Bronchial epithelial cell (primary cell): ENCODE data around the gene PRIMA1. TPM values are rescaled to one million over a fixed set of nuclear protein-coding genes. Genes with fewer than 3 reads are reported as not detected.

Source experiments
- DNase-seq: peaks from one replicate; pipeline ENCODE4 v3.0.0-alpha.2; 2010; ENCODE audit warnings: low read depth
- FAIRE-seq: peaks from 2 replicates; lab custom pipeline; 2011; peaks lifted over from hg19 to GRCh38; lab: Jason Lieb, UNC
- H3K27me3 ChIP-seq: 2 replicates; pipeline ENCODE4 v1.5.1; 2011; ENCODE audit warnings: low read length; ENCODE audit not compliant: control insufficient read depth, insufficient read depth
- H3K36me3 ChIP-seq: 2 replicates; pipeline ENCODE4 v1.5.1; 2011; ENCODE audit warnings: low read length; ENCODE audit not compliant: control insufficient read depth, insufficient read depth
- H3K4me3 ChIP-seq: 2 replicates; pipeline ENCODE4 v1.5.1; 2011; ENCODE audit warnings: mild to moderate bottlenecking, low read depth, low read length, control low read depth
- CTCF ChIP-seq: IDR thresholded peaks from 2 replicates; pipeline ENCODE4 v1.5.1; 2011; ENCODE audit warnings: mild to moderate bottlenecking, moderate library complexity, low read length, control low read depth, inconsistent platforms; ENCODE audit not compliant: insufficient read depth, severe bottlenecking
- total RNA-seq: library from RNA; depleted of rRNA; stranded (reverse); fragments of >200 nt; gene quantifications from 2 replicates; pipeline ENCODE4 v1.2.1, GENCODE V29; 2014

Gene PRIMA1
- total RNA-seq, 1 donor from 2014 or later = not detected

GRCh38 chr14:93787465-93788292 lies 606 bp downstream of the PRIMA1 start:
- FAIRE-seq = no peak
- TF ChIP-seq CTCF = no peak

DNA sequence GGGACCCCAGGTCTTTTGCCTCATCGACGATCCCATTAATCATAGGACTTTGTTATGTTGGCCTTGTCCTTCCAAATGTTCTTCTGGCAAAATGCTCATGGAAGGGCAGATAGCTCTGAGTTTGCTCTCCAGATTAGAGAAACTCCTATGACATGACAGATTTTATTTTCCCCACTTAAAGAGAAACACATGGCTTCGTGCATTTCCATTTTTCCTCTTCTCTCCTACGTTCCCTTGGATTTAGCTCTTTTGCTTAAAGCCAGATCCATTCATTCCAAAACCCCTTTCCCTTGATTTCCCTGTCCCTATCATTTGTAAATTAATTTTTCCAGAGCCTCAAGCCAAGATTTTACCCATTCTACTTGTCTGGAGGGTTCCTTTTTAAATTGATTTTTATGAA lies 2.9 kb downstream of the PRIMA1 start:
- Histone ChIP-seq H3K36me3 (no peaks in the 10 kb centered on the region), H3K4me3 (no peak overlapping the region), H3K27me3 (peaks cover 9% of the 10 kb centered on the region)
- DNase-seq (no peak), FAIRE-seq (no peak)
- TF ChIP-seq CTCF = no peak

More at GRCh38 chr14:93787465-93788292, 606 bp downstream of the PRIMA1 start:
- H3K36me3 ChIP-seq = no peaks in the 10 kb centered on the region
- no peak for DNase-seq
- peaks cover 9% of the 10 kb centered on the region for H3K27me3 ChIP-seq
- H3K4me3 ChIP-seq = no peak overlapping the region

GRCh38 chr14:93784878-93785277 lies 3.4 kb downstream of the PRIMA1 start:
- no peak for FAIRE-seq
- no peak for TF ChIP-seq CTCF
- Histone ChIP-seq H3K36me3 (no peaks in the 10 kb centered on the region), H3K4me3 (no peak overlapping the region), H3K27me3 (peaks cover 9% of the 10 kb centered on the region)
- no peak for DNase-seq

- Histone ChIP-seq H3K36me3 (no peaks in the 10 kb centered on the region), H3K27me3 (no peaks in the 10 kb centered on the region), H3K4me3 (no peak overlapping the region)
- FAIRE-seq (peak; percentile 7), DNase-seq (no peak)
- TF ChIP-seq CTCF = no peak
Measured at GRCh38 chr14:93780813-93781400, 7.4 kb downstream of the PRIMA1 start.

DNA sequence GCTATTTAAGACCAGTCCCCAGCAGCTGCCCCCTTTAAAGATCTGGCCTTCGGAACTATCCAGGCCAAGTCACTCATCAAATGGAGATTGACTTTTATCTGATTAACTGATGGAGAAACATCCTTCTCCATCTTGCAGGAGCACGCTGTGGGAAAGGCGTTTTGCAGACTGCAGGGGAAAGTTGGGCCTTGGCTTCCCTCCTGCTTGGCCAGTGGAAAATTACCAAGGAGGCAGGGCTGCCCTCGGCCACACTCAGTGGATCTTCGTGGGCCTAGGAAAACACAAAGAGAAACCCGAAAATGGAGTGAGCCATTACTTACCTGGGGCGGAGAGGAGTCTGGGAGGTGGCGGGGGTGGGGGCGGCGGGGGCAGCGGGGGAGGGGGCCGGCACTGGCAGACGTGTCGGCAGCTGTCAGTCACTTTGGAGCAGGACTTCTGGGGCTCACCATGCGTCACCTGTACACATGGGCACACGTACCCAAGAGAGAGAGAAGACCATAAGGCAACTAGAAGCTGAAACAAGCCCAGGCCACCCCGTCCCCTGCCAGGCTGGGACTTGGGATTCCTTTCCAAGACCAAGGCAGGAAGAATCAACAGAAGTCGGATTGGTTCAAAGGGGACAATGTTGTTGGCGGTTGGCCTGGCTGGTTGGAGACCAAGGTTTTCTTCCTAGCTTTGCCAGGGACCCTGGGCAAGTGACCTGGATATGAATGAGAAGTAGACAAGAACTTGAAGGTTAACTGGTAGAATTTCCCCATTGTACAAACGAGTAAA lies 9.2 kb downstream of the PRIMA1 start:
- peak; percentile 55 for FAIRE-seq
- TF ChIP-seq CTCF = no peak

More for the DNA sequence above, 9.2 kb downstream of the PRIMA1 start:
- Histone ChIP-seq H3K4me3 (no peak overlapping the region), H3K27me3 (no peaks in the 10 kb centered on the region), H3K36me3 (no peaks in the 10 kb centered on the region)
- no peak for DNase-seq
